ENCODE data around the gene LAMA3.
"Not testable (repeated sequence)": the region's sequence is repeated elsewhere in the genome, so short reads cannot be mapped to it uniquely, and the experiment has no call there.

LAMA3 gene

GRCh38 chr18:23706971-23707640 lies 17.9 kb downstream of the LAMA3 start:
- DNase-seq (ENCODE audit: low read depth) = no peak

- no peak for DNase-seq (ENCODE audit: low read depth)
Measured at GRCh38 chr18:23710068-23710527, 20.8 kb downstream of the LAMA3 start.

- DNase-seq (ENCODE audit: low read depth) = no peak
Measured at GRCh38 chr18:23710946-23711345, 21.7 kb downstream of the LAMA3 start.

GRCh38 chr18:23711426-23711825 lies 22.2 kb downstream of the LAMA3 start:
- no peak for DNase-seq (ENCODE audit: low read depth)

- DNase-seq (ENCODE audit: low read depth) = no peak
Measured at GRCh38 chr18:23712445-23712844, 23.2 kb downstream of the LAMA3 start.

- DNase-seq (ENCODE audit: low read depth) = no peak
Measured at GRCh38 chr18:23714576-23714975, 25.3 kb downstream of the LAMA3 start.

- DNase-seq (ENCODE audit: low read depth) = not testable (repeated sequence)
Measured at GRCh38 chr18:23716079-23716478, 26.8 kb downstream of the LAMA3 start.

GRCh38 chr18:23716516-23716915 lies 27.3 kb downstream of the LAMA3 start:
- DNase-seq (ENCODE audit: low read depth) = peak; percentile 92

- DNase-seq (ENCODE audit: low read depth) = peak; percentile 24
Measured at GRCh38 chr18:23716966-23717365, 27.7 kb downstream of the LAMA3 start.

- DNase-seq (ENCODE audit: low read depth) = peak; percentile 90
Measured at GRCh38 chr18:23718243-23718720, 29.0 kb downstream of the LAMA3 start.

- DNase-seq (ENCODE audit: low read depth) = peak; percentile 48
Measured at GRCh38 chr18:23718731-23719130, 29.5 kb downstream of the LAMA3 start.

GRCh38 chr18:23719634-23720201 lies 30.5 kb downstream of the LAMA3 start:
- peak; percentile 100 for DNase-seq (ENCODE audit: low read depth)

- peak; percentile 56 for DNase-seq (ENCODE audit: low read depth)
Measured at GRCh38 chr18:23721696-23722480, 32.6 kb downstream of the LAMA3 start.

GRCh38 chr18:23722646-23723045 lies 33.4 kb downstream of the LAMA3 start:
- peak; percentile 95 for DNase-seq (ENCODE audit: low read depth)

GRCh38 chr18:23723121-23723520 lies 33.9 kb downstream of the LAMA3 start:
- peak; percentile 94 for DNase-seq (ENCODE audit: low read depth)

GRCh38 chr18:23724681-23725080 lies 35.4 kb downstream of the LAMA3 start:
- no peak for DNase-seq (ENCODE audit: low read depth)

- DNase-seq (ENCODE audit: low read depth) = no peak
Measured at GRCh38 chr18:23725351-23725750, 36.1 kb downstream of the LAMA3 start.

GRCh38 chr18:23725827-23726661 lies 36.8 kb downstream of the LAMA3 start:
- DNase-seq (ENCODE audit: low read depth) = no peak

- no peak for DNase-seq (ENCODE audit: low read depth)
Measured at GRCh38 chr18:23727707-23728493, 38.6 kb downstream of the LAMA3 start.

- DNase-seq (ENCODE audit: low read depth) = no peak
Measured at GRCh38 chr18:23730857-23731256, 41.6 kb downstream of the LAMA3 start.

- DNase-seq (ENCODE audit: low read depth) = no peak
Measured at GRCh38 chr18:23731861-23732260, 42.6 kb downstream of the LAMA3 start.
